Duodenal mucosa (tissue), 2 donors: ENCODE results near the gene EYA3.

Experiments
- H3K27ac ChIP-seq: one replicate; pipeline ENCODE4 v1.7.0; 2013; ENCODE audit warnings: low read depth, low read length
- H3K27me3 ChIP-seq, 2 donors: one replicate each; pipeline ENCODE4 v1.7.0; 2013; ENCODE audit warnings: low read length in 2 of 2, control low read depth in 1 of 2; ENCODE audit not compliant: insufficient read depth in 2 of 2, control insufficient read depth in 1 of 2
- H3K36me3 ChIP-seq, 2 donors: one replicate each; pipeline ENCODE4 v1.7.0; 2013; ENCODE audit warnings: low read length in 2 of 2, control low read depth in 1 of 2; ENCODE audit not compliant: insufficient read depth in 2 of 2, control insufficient read depth in 1 of 2
- H3K4me1 ChIP-seq, 2 donors: one replicate each; pipeline ENCODE4 v1.7.0; 2013; ENCODE audit warnings: low read length in 2 of 2, control low read depth in 1 of 2; ENCODE audit not compliant: insufficient read depth in 2 of 2, control insufficient read depth in 1 of 2
- H3K4me3 ChIP-seq, 2 donors: one replicate each; pipeline ENCODE4 v1.7.0; 2013; ENCODE audit warnings: low read length in 2 of 2, low read depth in 1 of 2
- H3K9ac ChIP-seq, 2 donors: one replicate each; pipeline ENCODE4 v1.7.0; 2013; ENCODE audit warnings: low read length in 2 of 2, low read depth in 1 of 2
- H3K9me3 ChIP-seq, 2 donors: one replicate each; pipeline ENCODE4 v1.7.0; 2013; ENCODE audit warnings: low read length in 2 of 2, control low read depth in 1 of 2; ENCODE audit not compliant: control insufficient read depth in 1 of 2

EYA3 gene

GRCh38 chr1:28112388-28113241 is 24.2 kb upstream of the EYA3 start:
- Histone ChIP-seq H3K4me3 (no peak overlapping the region), H3K27ac (no peak overlapping the region)

DNA sequence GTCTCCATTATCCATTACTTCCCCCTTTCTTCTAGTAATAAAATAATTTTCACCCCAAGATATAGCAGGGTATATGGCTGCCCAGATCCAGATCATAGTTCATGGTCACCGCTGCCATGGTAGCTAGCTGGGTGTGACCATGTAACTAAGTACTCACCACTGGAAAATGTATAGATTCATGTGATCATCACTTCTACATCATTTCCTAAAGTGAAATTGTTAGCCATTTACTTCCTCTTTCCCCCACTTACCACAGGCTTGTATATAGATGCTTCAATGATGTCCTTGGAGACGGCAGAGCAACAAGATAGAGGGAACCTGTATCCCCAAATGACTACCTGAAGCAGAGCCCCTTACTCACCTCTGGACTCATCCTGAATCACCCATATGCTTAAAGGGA is 22.7 kb upstream of the EYA3 start:
- Histone ChIP-seq H3K27ac (no peak overlapping the region), H3K9ac (no peak overlapping the region), H3K36me3 (no peaks in the 10 kb centered on the region)

More at GRCh38 chr1:28112388-28113241, 24.2 kb upstream of the EYA3 start:
- Histone ChIP-seq H3K9me3 (no peaks in the 10 kb centered on the region), H3K27me3 (no peaks in the 10 kb centered on the region), H3K36me3 (no peaks in the 10 kb centered on the region), H3K9ac (no peak overlapping the region), H3K4me1 (peaks cover 0 to 9% of the 10 kb centered on the region in 2 donors)

DNA sequence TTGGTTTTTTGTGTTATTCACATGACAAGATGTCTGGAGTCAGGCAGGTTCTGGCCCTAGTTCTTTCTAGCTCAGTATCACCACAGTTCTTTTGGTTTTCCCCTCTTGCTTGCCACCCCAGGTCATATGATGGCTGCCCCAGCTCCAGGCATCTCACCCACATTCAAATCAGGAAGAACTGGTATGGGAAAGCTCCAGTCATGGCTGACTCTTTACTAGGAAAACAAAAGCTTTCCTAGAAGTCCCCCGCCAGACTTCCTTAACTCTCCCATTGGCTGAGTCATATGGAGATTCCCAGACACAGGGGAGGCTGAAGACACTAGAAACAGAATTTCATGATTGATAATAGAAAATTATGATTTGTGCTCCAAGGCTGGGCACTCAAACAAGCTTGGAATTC is 22.1 kb upstream of the EYA3 start:
- Histone ChIP-seq H3K27ac (no peak overlapping the region), H3K36me3 (no peaks in the 10 kb centered on the region), H3K4me3 (no peak overlapping the region), H3K27me3 (no peaks in the 10 kb centered on the region), H3K9ac (no peak overlapping the region), H3K9me3 (no peaks in the 10 kb centered on the region), H3K4me1 (peaks cover 0 to 10% of the 10 kb centered on the region in 2 donors)

More for the DNA sequence above, 22.7 kb upstream of the EYA3 start:
- Histone ChIP-seq H3K4me3 (no peak overlapping the region), H3K9me3 (no peaks in the 10 kb centered on the region), H3K27me3 (no peaks in the 10 kb centered on the region), H3K4me1 (peaks cover 0 to 9% of the 10 kb centered on the region in 2 donors)

DNA sequence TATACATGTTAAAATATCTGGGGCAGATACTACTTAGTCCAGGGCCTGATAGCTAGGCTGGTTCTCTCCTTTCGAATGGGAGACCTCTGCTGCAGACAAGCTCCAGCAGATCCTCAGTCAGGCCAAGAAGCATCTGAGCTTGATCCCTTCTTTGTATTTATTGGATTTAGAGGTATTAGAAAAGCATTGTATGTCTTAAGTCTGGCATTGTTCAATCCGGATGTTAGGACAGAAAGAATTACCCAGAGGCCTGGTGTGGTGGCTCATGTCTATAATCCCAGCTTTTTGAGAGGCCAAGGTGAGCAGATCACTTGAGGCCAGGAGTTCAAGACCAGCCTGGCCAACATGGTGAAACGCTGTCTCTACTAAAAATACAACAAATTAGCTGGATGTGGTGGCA is 21.2 kb upstream of the EYA3 start:
- H3K27ac ChIP-seq: no peak overlapping the region
- H3K4me1 ChIP-seq: peaks cover 3 to 14% of the 10 kb centered on the region in 2 donors
- no peak overlapping the region for H3K4me3 ChIP-seq
- no peaks in the 10 kb centered on the region for H3K9me3 ChIP-seq
- no peak overlapping the region for H3K9ac ChIP-seq
- H3K36me3 ChIP-seq: no peaks in the 10 kb centered on the region
- H3K27me3 ChIP-seq: no peaks in the 10 kb centered on the region

- Histone ChIP-seq H3K9me3 (no peaks in the 10 kb centered on the region), H3K27me3 (no peaks in the 10 kb centered on the region), H3K9ac (no peak overlapping the region), H3K27ac (no peak overlapping the region), H3K36me3 (no peaks in the 10 kb centered on the region), H3K4me3 (no peak overlapping the region), H3K4me1 (peaks cover 3 to 14% of the 10 kb centered on the region in 2 donors)
These were observed 19.6 kb upstream of the EYA3 start for GRCh38 chr1:28108001-28108400.

DNA sequence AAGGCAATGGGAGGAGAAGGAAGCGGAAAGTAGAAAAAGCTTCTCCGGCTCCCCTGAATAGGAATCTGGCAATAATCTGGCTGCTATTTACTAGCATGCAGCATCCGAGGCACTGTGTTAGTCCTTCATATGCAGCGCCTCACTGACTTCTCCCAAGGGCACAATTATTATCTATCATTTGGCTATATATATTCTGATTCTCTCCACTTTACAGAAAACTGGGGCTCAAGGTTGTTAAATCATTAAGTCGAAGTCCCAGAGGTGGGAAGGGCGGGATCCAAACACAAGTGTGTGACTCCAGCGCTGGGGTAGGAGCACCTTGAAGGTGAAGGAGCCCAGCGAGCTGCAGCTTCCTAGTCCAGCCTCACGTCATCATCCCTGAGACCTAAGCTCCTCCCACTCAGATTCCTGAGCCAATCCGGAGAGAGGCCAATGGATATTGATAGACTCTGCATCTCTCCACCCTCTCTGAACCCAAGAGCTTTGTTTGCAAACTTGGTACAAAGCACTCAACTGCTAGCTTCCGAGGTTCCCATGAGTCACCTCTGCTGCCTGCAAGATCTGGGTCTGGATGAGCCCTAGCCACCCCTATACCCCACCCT is 16.6 kb upstream of the EYA3 start:
- H3K36me3 ChIP-seq: no peaks in the 10 kb centered on the region
- H3K9ac ChIP-seq: peak overlapping the region; percentile 54 to 65
- H3K4me1 ChIP-seq: peaks cover 3 to 5% of the 10 kb centered on the region in 2 donors
- H3K27ac ChIP-seq: peak overlapping the region; percentile 34
- H3K9me3 ChIP-seq: no peaks in the 10 kb centered on the region
- no peaks in the 10 kb centered on the region for H3K27me3 ChIP-seq
- H3K4me3 ChIP-seq: peak overlapping the region; percentile 21 to 64

GRCh38 chr1:28102189-28102588 is 13.8 kb upstream of the EYA3 start:
- no peaks in the 10 kb centered on the region for H3K36me3 ChIP-seq
- no peaks in the 10 kb centered on the region for H3K9me3 ChIP-seq
- H3K4me1 ChIP-seq: peaks cover 10 to 12% of the 10 kb centered on the region in 2 donors
- no peak overlapping the region for H3K27ac ChIP-seq
- H3K27me3 ChIP-seq: no peaks in the 10 kb centered on the region
- no peak overlapping the region for H3K4me3 ChIP-seq
- no peak overlapping the region for H3K9ac ChIP-seq

DNA sequence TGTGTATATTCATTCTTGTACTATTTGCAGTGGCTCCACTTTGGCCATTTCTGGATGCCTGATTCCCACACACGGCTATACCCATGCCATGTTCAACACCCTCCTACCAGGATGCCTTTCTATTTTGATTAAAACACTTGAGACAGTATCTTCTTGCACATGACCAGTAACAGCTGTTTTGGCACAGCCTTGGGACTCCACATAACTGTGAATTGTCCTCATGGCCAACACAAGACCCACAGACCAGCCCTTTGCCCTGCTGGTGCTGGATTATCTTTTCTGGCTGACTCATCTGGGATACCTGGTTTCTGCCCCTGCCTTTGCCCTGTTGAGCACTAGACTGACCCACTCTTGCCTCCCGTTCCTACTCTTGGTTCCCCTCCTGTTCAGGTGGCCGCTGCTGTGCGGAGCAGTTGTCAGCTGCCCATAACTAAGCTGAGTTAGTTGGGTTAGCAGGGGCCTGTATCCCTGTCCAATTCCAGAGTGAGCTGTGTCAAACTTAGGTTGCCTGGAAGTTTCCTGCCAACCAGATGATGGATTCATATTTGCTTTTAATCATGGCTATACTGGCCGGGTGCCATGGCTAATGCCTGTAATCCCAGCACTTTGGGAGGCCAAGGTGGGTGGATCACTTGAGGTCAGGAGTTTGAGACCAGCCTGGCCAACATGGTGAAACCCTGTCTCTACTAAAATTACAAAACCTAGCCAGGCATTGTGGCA is 10.8 kb upstream of the EYA3 start:
- H3K4me3 ChIP-seq: no peak overlapping the region
- no peaks in the 10 kb centered on the region for H3K27me3 ChIP-seq
- no peaks in the 10 kb centered on the region for H3K36me3 ChIP-seq
- no peak overlapping the region for H3K27ac ChIP-seq
- no peak overlapping the region for H3K9ac ChIP-seq
- H3K4me1 ChIP-seq: peaks cover 7% of the 10 kb centered on the region in 2 donors
- H3K9me3 ChIP-seq: no peaks in the 10 kb centered on the region

DNA sequence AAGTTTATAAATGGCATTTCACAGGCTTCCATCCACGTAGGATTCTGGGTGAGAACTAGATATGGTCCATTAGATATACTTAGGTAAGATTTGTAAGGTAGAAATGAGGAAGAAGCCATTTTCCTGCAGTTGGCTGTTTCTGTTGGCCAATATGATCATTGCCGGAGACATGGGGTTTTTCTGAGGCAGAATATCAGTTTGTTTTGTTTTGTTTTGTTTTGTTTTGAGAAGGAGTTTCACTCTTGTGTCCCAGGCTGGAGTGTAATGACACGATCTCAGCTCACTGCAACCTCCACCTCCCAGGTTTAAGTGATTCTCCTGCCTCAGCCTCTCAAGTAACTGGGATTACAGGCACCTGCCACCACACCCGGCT is 8.7 kb upstream of the EYA3 start:
- H3K36me3 ChIP-seq: no peaks in the 10 kb centered on the region
- H3K9ac ChIP-seq: no peak overlapping the region
- no peak overlapping the region for H3K4me3 ChIP-seq
- peaks cover 7% of the 10 kb centered on the region in 2 donors for H3K4me1 ChIP-seq
- H3K27ac ChIP-seq: no peak overlapping the region
- H3K27me3 ChIP-seq: no peaks in the 10 kb centered on the region
- H3K9me3 ChIP-seq: no peaks in the 10 kb centered on the region
